ENCODE results near the gene ERCC2. TPM values are rescaled to one million over a fixed set of nuclear protein-coding genes. Genes with fewer than 3 reads are reported as not detected.

The ERCC2 gene
- total and polyA plus RNA-seq, 2 experiments from 2014 or later: 33.3 to 81.1 TPM

GRCh38 chr19:45347570-45348366, 22.6 kb downstream of the ERCC2 start:
- Histone ChIP-seq H3K4me3 (no peak overlapping the region), H3K36me3 (ENCODE audit: insufficient read depth) (no peaks in the 10 kb centered on the region), H4K20me1 (replicated peaks; ENCODE audit: insufficient read depth) (no peaks in the 10 kb centered on the region; the same call in 1 of the 2 replicates), H3K9me2 (ENCODE audit: insufficient read depth) (no peaks in the 10 kb centered on the region), H3K27me3 (ENCODE audit: insufficient read depth) (no peaks in the 10 kb centered on the region), H3K79me2 (replicated peaks; ENCODE audit: insufficient read depth) (no peaks in the 10 kb centered on the region), H3K4me1 (ENCODE audit: insufficient read depth) (no peaks in the 10 kb centered on the region), H3K4me2 (no peak overlapping the region), H3K27ac (ENCODE audit: low read depth) (no peak overlapping the region), H2AFZ (no peak overlapping the region), H3F3A (replicated peaks; ENCODE audit: low read depth) (0 out of 2 replicates have a peak, but pooled peaks cover 2% of the 10 kb centered on the region)
- no peaks in the 10 kb centered on the region; the same call in 2 of the 3 replicates for H3K4me1 Mint-ChIP-seq
- DNase-seq (ENCODE audit: low spot score) (no peak), ATAC-seq (no peak; the same call in 2 of the 3 replicates)
- TF ChIP-seq ZNF331 (CRISPR knock-in tag; IDR thresholded peaks at IDR 0.05; ENCODE audit: low read depth) (no peak), NANOG (IDR thresholded peaks at IDR 0.05; ENCODE audit: borderline replicate concordance) (no peak), EZH2 (IDR thresholded peaks at IDR 0.05; ENCODE audit: low read depth, unreplicated experiment) (no peak), EZH2phosphoT487 (IDR thresholded peaks at IDR 0.05; ENCODE audit: unreplicated experiment) (no peak), REST (IDR thresholded peaks at IDR 0.05; ENCODE audit: unreplicated experiment) (no peak), ZNF114 (CRISPR knock-in tag; IDR thresholded peaks at IDR 0.05) (no peak), CTCF (conservative IDR thresholded peaks at IDR 0.05; ENCODE audit: low read depth in 2 of 2) (no peak), JUNB (IDR thresholded peaks at IDR 0.05; ENCODE audit: unreplicated experiment) (no peak), STAT1 (IDR thresholded peaks at IDR 0.05; ENCODE audit: unreplicated experiment) (no peak), CREB1 (CRISPR knock-in tag; IDR thresholded peaks at IDR 0.05; ENCODE audit: low read depth) (no peak), POLR2AphosphoS5 (IDR thresholded peaks at IDR 0.05; ENCODE audit: low read depth) (no peak; the same call in none of the 2 replicates), ETS1 (IDR thresholded peaks at IDR 0.05) (no peak), ZNF462 (CRISPR knock-in tag; IDR thresholded peaks at IDR 0.05) (no peak)
- H3K36me3 Mint-ChIP-seq (ENCODE audit: low read depth): peaks cover 21% of the 10 kb centered on the region
- peaks cover 12% of the 10 kb centered on the region for H3K27me3 Mint-ChIP-seq (ENCODE audit: insufficient read depth, low read depth, poor library complexity)
- H3K4me3 Mint-ChIP-seq: no peak overlapping the region
- H3K9me3 Mint-ChIP-seq: no peaks in the 10 kb centered on the region
- no peak overlapping the region for H3K27ac Mint-ChIP-seq

Measured in GM23338 (cell line).